ENCODE measurements around the gene BST1. TPM values are rescaled to one million over a fixed set of nuclear protein-coding genes. Genes with fewer than 3 reads are reported as not detected.

BST1 gene
- 7.3 and 8.3 TPM in 2 replicates for polyA plus RNA-seq (2012; rRNA removed)
- 7.9 and 8.3 TPM in 2 replicates for polyA plus RNA-seq (2012; cell fraction: cytosol; rRNA removed)
- 3.8 and 4.3 TPM in 2 replicates for polyA plus RNA-seq (2012; cell fraction: nucleus; rRNA removed)

GRCh38 chr4:15702941-15703403, at the start of gene BST1:
Gene BST1, plus strand, starts transcription at chr4:15703065. Its CDS starts 80 bp downstream, at chr4:15703145.
- TF ChIP-seq YY1 (IDR thresholded peaks at IDR 0.05; ENCODE audit: low read depth) (no peak), ELF1 (IDR thresholded peaks at IDR 0.05) (no peak), CTCF (IDR thresholded peaks at IDR 0.05) (no peak), MAX (IDR thresholded peaks at IDR 0.05; ENCODE audit: low read depth) (peak; percentile 29; the same call in 1 of the 2 replicates)
- no peaks in the 10 kb centered on the region for H3F3A ChIP-seq (replicated peaks; ENCODE audit: insufficient read depth)
- no peak within 1 kb of the TSS for H3K27ac ChIP-seq (ENCODE audit: low read depth in 2 of 2, low read length in 1 of 2)
- peak within 1 kb of the TSS; percentile 84 for H3K4me2 ChIP-seq
- CTCF ChIA-PET = interaction anchor here (0.9 to 1.3 kb wide), 2 partner anchors 11 to 502 kb away, joined by 3 to 4 read pairs; no protein-coding TSS in a partner anchor
- H3K9me3 ChIP-seq = no peaks in the 10 kb centered on the region
- H2AFZ ChIP-seq (ENCODE audit: low read depth) = peak within 1 kb of the TSS; percentile 94
- peak; percentile 81 for DNase-seq
- no peaks in the 10 kb centered on the region for H3K79me2 ChIP-seq (ENCODE audit: insufficient read depth)
- H3K4me1 ChIP-seq (ENCODE audit: control insufficient read depth in 1 of 2, insufficient read depth in 2 of 2, low read depth in 1 of 2, low read length in 1 of 2) = peaks cover 0 to 4% of the 10 kb centered on the region in 2 experiments; a peak in 2 of 4 replicates
- peak within 1 kb of the TSS; percentile 40 to 44 for H3K4me3 ChIP-seq (ENCODE audit: low read depth in 2 of 2, low read length in 1 of 2)
- H3K9ac ChIP-seq = peak within 1 kb of the TSS; percentile 53
- 10% methylated on average over 33 of the region's 43 CpGs for WGBS (ENCODE audit: low lambda C conversion rate)
- POLR2A ChIA-PET = no interaction called here
- no peaks in the 10 kb centered on the region for H3K27me3 ChIP-seq (ENCODE audit: insufficient read depth)
- H3K36me3 ChIP-seq (replicated peaks in 1 of 2; ENCODE audit: control insufficient read depth in 1 of 2, insufficient read depth in 2 of 2, low read length in 1 of 2) = no peaks in the 10 kb centered on the region
- H4K20me1 ChIP-seq (ENCODE audit: insufficient read depth) = no peaks in the 10 kb centered on the region
- H3K9me2 ChIP-seq = no peaks in the 10 kb centered on the region

GRCh38 chr4:15653420-15653819, 49.4 kb upstream of the BST1 start:
- Histone ChIP-seq H3K4me2 (peak overlapping the region; percentile 85), H3K9ac (peak overlapping the region; percentile 87), H4K20me1 (ENCODE audit: insufficient read depth) (peaks cover 24% of the 10 kb centered on the region), H3K9me2 (no peaks in the 10 kb centered on the region), H3F3A (replicated peaks; ENCODE audit: insufficient read depth) (peaks cover 30% of the 10 kb centered on the region), H3K27ac (ENCODE audit: low read depth in 2 of 2, low read length in 1 of 2) (peak overlapping the region; percentile 91 to 92), H3K27me3 (ENCODE audit: insufficient read depth) (no peaks in the 10 kb centered on the region), H2AFZ (ENCODE audit: low read depth) (no peak overlapping the region), H3K4me3 (ENCODE audit: low read depth in 2 of 2, low read length in 1 of 2) (peak overlapping the region; percentile 71 to 91), H3K79me2 (ENCODE audit: insufficient read depth) (peaks cover 64% of the 10 kb centered on the region), H3K9me3 (no peaks in the 10 kb centered on the region), H3K36me3 (replicated peaks in 1 of 2; ENCODE audit: control insufficient read depth in 1 of 2, insufficient read depth in 2 of 2, low read length in 1 of 2) (peaks cover 2 to 4% of the 10 kb centered on the region in 2 experiments), H3K4me1 (ENCODE audit: control insufficient read depth in 1 of 2, insufficient read depth in 2 of 2, low read depth in 1 of 2, low read length in 1 of 2) (peaks cover 19 to 22% of the 10 kb centered on the region in 2 experiments; a peak in 3 of 4 replicates)
- ChIA-PET CTCF (interaction anchor here (1.2 to 1.8 kb wide), 3 partner anchors 8 to 174 kb away, joined by 3 to 17 read pairs (median 3); partner anchors contain the start of gene FAM200B), POLR2A (interaction anchor here (2.8 to 3.2 kb wide), 2 partner anchors 28 to 174 kb away, joined by 15 to 20 read pairs; partner anchors contain the start of gene FAM200B)
- DNase-seq = no peak
- WGBS (ENCODE audit: low lambda C conversion rate) = 15% methylated on average over 4 of the region's 4 CpGs
- no peak for TF ChIP-seq EP300 (IDR thresholded peaks at IDR 0.05; ENCODE audit: borderline replicate concordance in 1 of 2, low read depth in 1 of 2, low read length in 1 of 2)
- no peak for TF ChIP-seq MAX (IDR thresholded peaks at IDR 0.05; ENCODE audit: low read depth)
- no peak for TF ChIP-seq MXI1 (IDR thresholded peaks at IDR 0.05; ENCODE audit: low read depth, low read length)
- no peak for TF ChIP-seq YY1 (IDR thresholded peaks at IDR 0.05; ENCODE audit: low read depth)
- no peak for TF ChIP-seq SMC3 (IDR thresholded peaks at IDR 0.05; ENCODE audit: low read depth, low read length)
- no peak for TF ChIP-seq ELF1 (IDR thresholded peaks at IDR 0.05)
- TF ChIP-seq RCOR1 (IDR thresholded peaks at IDR 0.05; ENCODE audit: low read length) = no peak
- no peak for TF ChIP-seq GATA2 (CRISPR knock-in tag; IDR thresholded peaks at IDR 0.05)
- no peak for TF ChIP-seq TEAD4 (IDR thresholded peaks at IDR 0.05; ENCODE audit: borderline replicate concordance, insufficient read depth)
- TF ChIP-seq FOXM1 (IDR thresholded peaks at IDR 0.05; ENCODE audit: low read depth) = no peak
- no peak for TF ChIP-seq CTCF (IDR thresholded peaks at IDR 0.05)
- TF ChIP-seq EZH2phosphoT487 (IDR thresholded peaks at IDR 0.05; ENCODE audit: borderline replicate concordance, low read depth) = no peak
- no peak for TF ChIP-seq PBX3 (IDR thresholded peaks at IDR 0.05)
- TF ChIP-seq USF2 (IDR thresholded peaks at IDR 0.05; ENCODE audit: borderline replicate concordance, low read depth, low read length) = no peak
- TF ChIP-seq SIN3A (IDR thresholded peaks at IDR 0.05; ENCODE audit: borderline replicate concordance, low read depth, low read length) = no peak
- no peak for TF ChIP-seq NRF1 (IDR thresholded peaks at IDR 0.05; ENCODE audit: low read depth, low read length)

Measured in SK-N-SH (cell line).